Measurements from ENCODE around the gene ARPC4.

ARPC4 gene

DNA sequence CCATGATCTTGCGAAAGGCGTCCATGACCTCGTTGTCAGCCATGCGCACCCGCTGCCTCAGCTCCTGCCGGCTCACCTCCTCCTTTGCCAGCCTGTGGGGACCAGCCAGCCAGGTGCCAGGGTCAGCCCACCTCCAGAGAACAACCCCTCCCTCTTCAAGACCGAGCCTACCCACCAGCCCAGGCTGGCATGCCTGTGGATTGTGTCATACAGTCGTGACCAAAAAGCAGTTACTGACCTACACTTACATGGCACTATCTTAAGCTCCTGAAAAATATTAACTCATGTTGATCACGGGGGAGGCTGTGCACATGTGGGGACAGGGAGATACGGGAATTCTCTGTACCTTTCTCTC is 12.4 kb upstream of the ARPC4 start:
- Histone ChIP-seq H3K4me1 (ENCODE audit: control insufficient read depth in 1 of 2, insufficient read depth in 2 of 2, low read length in 2 of 2) (peaks cover 43 to 45% of the 10 kb centered on the region in 2 donors), H3K27me3 (ENCODE audit: control insufficient read depth in 1 of 2, insufficient read depth in 2 of 2, low read length in 2 of 2) (no peaks in the 10 kb centered on the region), H3K36me3 (ENCODE audit: control insufficient read depth in 1 of 2, insufficient read depth in 2 of 2, low read length in 2 of 2) (peaks cover 13 to 25% of the 10 kb centered on the region in 2 donors)

GRCh38 chr3:9780910-9781309 is 12.0 kb upstream of the ARPC4 start:
- H3K4me1 ChIP-seq (ENCODE audit: control insufficient read depth in 1 of 2, insufficient read depth in 2 of 2, low read length in 2 of 2) = peaks cover 43 to 45% of the 10 kb centered on the region in 2 donors

More for the DNA sequence above, 12.4 kb upstream of the ARPC4 start:
- peak overlapping the region; percentile 50 for H3K27ac ChIP-seq (ENCODE audit: low read depth, low read length)
- H3K9ac ChIP-seq (ENCODE audit: low read depth in 1 of 2, low read length in 2 of 2) = peak overlapping the region in 1 of 2 donors; percentile 15
- H3K9me3 ChIP-seq (ENCODE audit: control insufficient read depth in 1 of 2, low read length in 2 of 2) = no peaks in the 10 kb centered on the region
- no peak overlapping the region for H3K4me3 ChIP-seq (ENCODE audit: low read depth in 1 of 2, low read length in 2 of 2)

GRCh38 chr3:9781551-9781950 is 11.3 kb upstream of the ARPC4 start:
- H3K4me1 ChIP-seq (ENCODE audit: control insufficient read depth in 1 of 2, insufficient read depth in 2 of 2, low read length in 2 of 2) = peaks cover 43 to 45% of the 10 kb centered on the region in 2 donors

More at GRCh38 chr3:9780910-9781309, 12.0 kb upstream of the ARPC4 start:
- no peak overlapping the region for H3K9ac ChIP-seq (ENCODE audit: low read depth in 1 of 2, low read length in 2 of 2)
- no peak overlapping the region for H3K27ac ChIP-seq (ENCODE audit: low read depth, low read length)
- no peaks in the 10 kb centered on the region for H3K9me3 ChIP-seq (ENCODE audit: control insufficient read depth in 1 of 2, low read length in 2 of 2)
- no peak overlapping the region for H3K4me3 ChIP-seq (ENCODE audit: low read depth in 1 of 2, low read length in 2 of 2)
- H3K36me3 ChIP-seq (ENCODE audit: control insufficient read depth in 1 of 2, insufficient read depth in 2 of 2, low read length in 2 of 2) = peaks cover 16 to 28% of the 10 kb centered on the region in 2 donors
- no peaks in the 10 kb centered on the region for H3K27me3 ChIP-seq (ENCODE audit: control insufficient read depth in 1 of 2, insufficient read depth in 2 of 2, low read length in 2 of 2)

GRCh38 chr3:9781978-9782603 is 10.8 kb upstream of the ARPC4 start:
- H3K4me3 ChIP-seq (ENCODE audit: low read depth in 1 of 2, low read length in 2 of 2) = no peak overlapping the region
- no peak overlapping the region for H3K27ac ChIP-seq (ENCODE audit: low read depth, low read length)
- H3K4me1 ChIP-seq (ENCODE audit: control insufficient read depth in 1 of 2, insufficient read depth in 2 of 2, low read length in 2 of 2) = peaks cover 43 to 45% of the 10 kb centered on the region in 2 donors
- H3K9me3 ChIP-seq (ENCODE audit: control insufficient read depth in 1 of 2, low read length in 2 of 2) = no peaks in the 10 kb centered on the region
- no peaks in the 10 kb centered on the region for H3K27me3 ChIP-seq (ENCODE audit: control insufficient read depth in 1 of 2, insufficient read depth in 2 of 2, low read length in 2 of 2)
- peaks cover 20 to 38% of the 10 kb centered on the region in 2 donors for H3K36me3 ChIP-seq (ENCODE audit: control insufficient read depth in 1 of 2, insufficient read depth in 2 of 2, low read length in 2 of 2)
- H3K9ac ChIP-seq (ENCODE audit: low read depth in 1 of 2, low read length in 2 of 2) = no peak overlapping the region

More at GRCh38 chr3:9781551-9781950, 11.3 kb upstream of the ARPC4 start:
- no peak overlapping the region for H3K27ac ChIP-seq (ENCODE audit: low read depth, low read length)
- H3K9ac ChIP-seq (ENCODE audit: low read depth in 1 of 2, low read length in 2 of 2) = no peak overlapping the region
- no peaks in the 10 kb centered on the region for H3K9me3 ChIP-seq (ENCODE audit: control insufficient read depth in 1 of 2, low read length in 2 of 2)
- no peak overlapping the region for H3K4me3 ChIP-seq (ENCODE audit: low read depth in 1 of 2, low read length in 2 of 2)
- no peaks in the 10 kb centered on the region for H3K27me3 ChIP-seq (ENCODE audit: control insufficient read depth in 1 of 2, insufficient read depth in 2 of 2, low read length in 2 of 2)
- peaks cover 20 to 34% of the 10 kb centered on the region in 2 donors for H3K36me3 ChIP-seq (ENCODE audit: control insufficient read depth in 1 of 2, insufficient read depth in 2 of 2, low read length in 2 of 2)

GRCh38 chr3:9782770-9783169 is 10.1 kb upstream of the ARPC4 start:
- peaks cover 37 to 41% of the 10 kb centered on the region in 2 donors for H3K4me1 ChIP-seq (ENCODE audit: control insufficient read depth in 1 of 2, insufficient read depth in 2 of 2, low read length in 2 of 2)
- no peak overlapping the region for H3K27ac ChIP-seq (ENCODE audit: low read depth, low read length)
- no peaks in the 10 kb centered on the region for H3K9me3 ChIP-seq (ENCODE audit: control insufficient read depth in 1 of 2, low read length in 2 of 2)
- no peak overlapping the region for H3K9ac ChIP-seq (ENCODE audit: low read depth in 1 of 2, low read length in 2 of 2)
- no peak overlapping the region for H3K4me3 ChIP-seq (ENCODE audit: low read depth in 1 of 2, low read length in 2 of 2)
- no peaks in the 10 kb centered on the region for H3K27me3 ChIP-seq (ENCODE audit: control insufficient read depth in 1 of 2, insufficient read depth in 2 of 2, low read length in 2 of 2)
- H3K36me3 ChIP-seq (ENCODE audit: control insufficient read depth in 1 of 2, insufficient read depth in 2 of 2, low read length in 2 of 2) = peaks cover 25 to 45% of the 10 kb centered on the region in 2 donors

GRCh38 chr3:9783954-9784353 is 8.9 kb upstream of the ARPC4 start:
- peaks cover 25 to 31% of the 10 kb centered on the region in 2 donors for H3K4me1 ChIP-seq (ENCODE audit: control insufficient read depth in 1 of 2, insufficient read depth in 2 of 2, low read length in 2 of 2)
- H3K36me3 ChIP-seq (ENCODE audit: control insufficient read depth in 1 of 2, insufficient read depth in 2 of 2, low read length in 2 of 2) = peaks cover 25 to 49% of the 10 kb centered on the region in 2 donors
- no peaks in the 10 kb centered on the region for H3K9me3 ChIP-seq (ENCODE audit: control insufficient read depth in 1 of 2, low read length in 2 of 2)
- H3K4me3 ChIP-seq (ENCODE audit: low read depth in 1 of 2, low read length in 2 of 2) = no peak overlapping the region
- H3K27ac ChIP-seq (ENCODE audit: low read depth, low read length) = no peak overlapping the region
- H3K9ac ChIP-seq (ENCODE audit: low read depth in 1 of 2, low read length in 2 of 2) = no peak overlapping the region
- no peaks in the 10 kb centered on the region for H3K27me3 ChIP-seq (ENCODE audit: control insufficient read depth in 1 of 2, insufficient read depth in 2 of 2, low read length in 2 of 2)

DNA sequence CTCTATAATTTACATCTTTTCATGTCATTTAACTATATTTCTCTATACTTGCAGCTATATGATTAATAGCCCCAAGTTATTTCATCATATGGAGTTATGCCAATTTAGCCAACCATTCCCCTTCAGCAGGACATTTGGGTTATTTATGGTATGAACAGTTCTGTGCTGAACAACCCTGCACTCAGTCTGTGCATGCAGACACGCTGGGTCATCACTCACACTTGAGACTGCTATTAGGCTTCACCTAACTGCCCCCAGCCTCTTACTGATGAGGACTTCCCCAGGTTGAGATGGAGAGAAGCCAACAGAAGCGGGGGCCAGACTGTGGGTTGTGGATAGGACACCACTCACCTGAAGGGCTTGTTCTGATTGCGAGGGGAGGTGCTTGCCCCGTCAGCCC is 7.9 kb upstream of the ARPC4 start:
- no peak overlapping the region for H3K27ac ChIP-seq (ENCODE audit: low read depth, low read length)
- H3K4me3 ChIP-seq (ENCODE audit: low read depth in 1 of 2, low read length in 2 of 2) = no peak overlapping the region
- peaks cover 15 to 21% of the 10 kb centered on the region in 2 donors for H3K4me1 ChIP-seq (ENCODE audit: control insufficient read depth in 1 of 2, insufficient read depth in 2 of 2, low read length in 2 of 2)

GRCh38 chr3:9785602-9786001 is 7.3 kb upstream of the ARPC4 start:
- Histone ChIP-seq H3K9me3 (ENCODE audit: control insufficient read depth in 1 of 2, low read length in 2 of 2) (no peaks in the 10 kb centered on the region), H3K27ac (ENCODE audit: low read depth, low read length) (no peak overlapping the region), H3K4me1 (ENCODE audit: control insufficient read depth in 1 of 2, insufficient read depth in 2 of 2, low read length in 2 of 2) (peaks cover 9 to 18% of the 10 kb centered on the region in 2 donors), H3K4me3 (ENCODE audit: low read depth in 1 of 2, low read length in 2 of 2) (no peak overlapping the region), H3K27me3 (ENCODE audit: control insufficient read depth in 1 of 2, insufficient read depth in 2 of 2, low read length in 2 of 2) (no peaks in the 10 kb centered on the region), H3K36me3 (ENCODE audit: control insufficient read depth in 1 of 2, insufficient read depth in 2 of 2, low read length in 2 of 2) (peaks cover 29 to 60% of the 10 kb centered on the region in 2 donors), H3K9ac (ENCODE audit: low read depth in 1 of 2, low read length in 2 of 2) (no peak overlapping the region)

More for the DNA sequence above, 7.9 kb upstream of the ARPC4 start:
- H3K9me3 ChIP-seq (ENCODE audit: control insufficient read depth in 1 of 2, low read length in 2 of 2) = no peaks in the 10 kb centered on the region
- H3K36me3 ChIP-seq (ENCODE audit: control insufficient read depth in 1 of 2, insufficient read depth in 2 of 2, low read length in 2 of 2) = peaks cover 29 to 53% of the 10 kb centered on the region in 2 donors
- H3K9ac ChIP-seq (ENCODE audit: low read depth in 1 of 2, low read length in 2 of 2) = no peak overlapping the region
- no peaks in the 10 kb centered on the region for H3K27me3 ChIP-seq (ENCODE audit: control insufficient read depth in 1 of 2, insufficient read depth in 2 of 2, low read length in 2 of 2)

DNA sequence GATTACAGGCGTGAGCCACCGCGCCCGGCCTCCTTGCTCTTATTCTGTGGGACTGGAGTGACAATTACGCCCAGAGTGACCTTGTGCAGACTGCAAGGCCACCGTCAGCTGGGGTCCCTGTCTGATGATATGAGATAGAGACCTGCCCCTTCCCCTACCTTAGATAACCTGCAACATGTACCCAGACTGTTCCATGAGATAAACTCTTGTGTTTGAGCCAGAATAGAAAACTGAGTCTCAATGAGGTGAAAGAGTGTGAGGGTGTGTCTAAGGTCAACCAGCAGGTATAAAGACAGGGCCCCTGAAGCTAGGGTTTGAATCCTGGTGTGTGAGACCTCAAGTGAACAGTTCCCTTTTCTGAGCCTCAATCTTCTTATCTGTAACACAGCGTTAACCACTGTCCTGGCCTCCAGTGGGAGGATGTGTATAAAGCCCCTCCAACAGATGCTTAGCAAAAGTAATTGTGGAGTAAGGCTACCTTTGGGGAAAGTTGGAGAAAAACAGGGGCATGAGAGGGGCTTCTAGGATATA is 6.6 kb upstream of the ARPC4 start:
- Histone ChIP-seq H3K36me3 (ENCODE audit: control insufficient read depth in 1 of 2, insufficient read depth in 2 of 2, low read length in 2 of 2) (peaks cover 29 to 64% of the 10 kb centered on the region in 2 donors), H3K27me3 (ENCODE audit: control insufficient read depth in 1 of 2, insufficient read depth in 2 of 2, low read length in 2 of 2) (no peaks in the 10 kb centered on the region), H3K27ac (ENCODE audit: low read depth, low read length) (no peak overlapping the region), H3K4me1 (ENCODE audit: control insufficient read depth in 1 of 2, insufficient read depth in 2 of 2, low read length in 2 of 2) (peaks cover 3 to 18% of the 10 kb centered on the region in 2 donors), H3K9me3 (ENCODE audit: control insufficient read depth in 1 of 2, low read length in 2 of 2) (no peaks in the 10 kb centered on the region), H3K4me3 (ENCODE audit: low read depth in 1 of 2, low read length in 2 of 2) (no peak overlapping the region), H3K9ac (ENCODE audit: low read depth in 1 of 2, low read length in 2 of 2) (no peak overlapping the region)

DNA sequence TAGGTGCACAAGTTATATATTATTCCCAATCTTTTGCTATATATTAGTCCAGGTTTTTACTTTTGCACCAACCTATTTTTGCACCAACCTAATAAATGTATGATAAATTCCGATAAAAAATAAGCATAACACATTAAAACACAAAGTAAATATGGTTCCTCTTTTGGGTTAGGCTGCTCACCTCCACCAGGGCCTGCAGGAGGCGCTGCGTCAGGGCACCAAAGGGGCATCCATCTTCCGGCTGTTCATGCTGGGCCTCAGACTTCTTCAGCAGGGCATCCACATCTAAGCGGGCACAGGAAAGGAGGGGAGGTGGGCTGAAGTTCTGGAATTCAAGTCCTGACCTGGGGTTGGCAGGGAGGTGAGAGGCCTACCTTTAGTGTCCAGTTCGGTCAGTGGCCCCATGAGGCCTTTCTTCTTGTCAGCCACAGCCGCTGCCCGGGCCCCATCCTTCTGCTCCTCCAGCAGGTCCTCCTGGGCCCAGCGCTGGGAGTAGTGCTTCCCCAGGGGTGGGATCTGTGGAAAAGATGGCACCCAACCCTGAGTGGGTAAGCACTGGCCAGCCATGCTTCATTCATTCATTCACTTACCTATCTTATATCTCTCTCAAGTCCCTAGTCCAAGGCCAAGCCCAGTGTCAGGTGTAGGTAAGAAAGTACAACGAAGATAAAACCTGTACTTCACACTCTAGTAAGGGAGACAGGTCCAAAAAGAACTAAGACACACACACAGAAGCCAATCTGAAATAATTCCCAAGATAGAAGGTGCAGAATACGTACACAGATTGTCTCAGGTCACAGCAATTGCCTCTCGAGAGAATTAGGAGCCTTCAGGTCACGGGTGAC is 5.8 kb upstream of the ARPC4 start:
- H3K4me3 ChIP-seq (ENCODE audit: low read depth in 1 of 2, low read length in 2 of 2) = no peak overlapping the region
- peaks cover 6 to 20% of the 10 kb centered on the region in 2 donors for H3K4me1 ChIP-seq (ENCODE audit: control insufficient read depth in 1 of 2, insufficient read depth in 2 of 2, low read length in 2 of 2)
- peaks cover 27 to 61% of the 10 kb centered on the region in 2 donors for H3K36me3 ChIP-seq (ENCODE audit: control insufficient read depth in 1 of 2, insufficient read depth in 2 of 2, low read length in 2 of 2)
- H3K9ac ChIP-seq (ENCODE audit: low read depth in 1 of 2, low read length in 2 of 2) = no peak overlapping the region
- no peak overlapping the region for H3K27ac ChIP-seq (ENCODE audit: low read depth, low read length)
- H3K9me3 ChIP-seq (ENCODE audit: control insufficient read depth in 1 of 2, low read length in 2 of 2) = no peaks in the 10 kb centered on the region
- no peaks in the 10 kb centered on the region for H3K27me3 ChIP-seq (ENCODE audit: control insufficient read depth in 1 of 2, insufficient read depth in 2 of 2, low read length in 2 of 2)

Measured in duodenal mucosa (tissue), 2 donors.